Measurements from ENCODE around the gene THSD4.

THSD4 gene

GRCh38 chr15:71647487-71647808, 532.2 kb downstream of the THSD4 start:
- Histone ChIP-seq H3K9ac (ENCODE audit: low read length) (no peak overlapping the region), H3K4me1 (ENCODE audit: control insufficient read depth, low read depth, low read length) (peaks cover 7% of the 10 kb centered on the region), H3K9me3 (ENCODE audit: control insufficient read depth, low read depth, low read length) (no peaks in the 10 kb centered on the region), H3K27me3 (ENCODE audit: control insufficient read depth, insufficient read depth, low read length) (no peaks in the 10 kb centered on the region), H3K27ac (ENCODE audit: low read length) (no peak overlapping the region), H3K4me3 (ENCODE audit: low read length) (no peak overlapping the region), H3K36me3 (ENCODE audit: control insufficient read depth, low read depth, low read length) (no peaks in the 10 kb centered on the region)

DNA sequence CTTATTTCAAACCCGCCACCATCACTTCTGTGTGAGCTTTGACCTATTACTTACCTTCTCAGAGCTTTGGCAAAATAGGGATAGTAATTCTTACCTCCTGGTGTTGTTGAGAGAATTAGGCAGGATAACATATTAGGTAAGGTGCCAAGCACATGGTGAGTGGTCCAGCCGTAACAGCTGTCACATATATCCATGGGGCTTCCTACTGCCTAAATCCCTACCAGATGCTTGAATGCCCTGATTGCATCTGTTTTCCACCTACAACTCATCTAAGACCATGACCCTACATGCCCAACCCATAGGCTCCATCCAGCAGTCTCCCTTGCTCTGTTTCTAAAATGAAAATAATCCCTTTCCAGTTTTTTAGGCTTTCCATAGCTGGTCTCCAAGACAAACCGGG, 532.8 kb downstream of the THSD4 start:
- H3K36me3 ChIP-seq (ENCODE audit: control insufficient read depth, low read depth, low read length), result no peaks in the 10 kb centered on the region
- H3K27me3 ChIP-seq (ENCODE audit: control insufficient read depth, insufficient read depth, low read length), result no peaks in the 10 kb centered on the region
- no peak overlapping the region for H3K4me3 ChIP-seq (ENCODE audit: low read length)
- no peaks in the 10 kb centered on the region for H3K9me3 ChIP-seq (ENCODE audit: control insufficient read depth, low read depth, low read length)
- H3K27ac ChIP-seq (ENCODE audit: low read length), result no peak overlapping the region
- peaks cover 7% of the 10 kb centered on the region for H3K4me1 ChIP-seq (ENCODE audit: control insufficient read depth, low read depth, low read length)
- no peak overlapping the region for H3K9ac ChIP-seq (ENCODE audit: low read length)

- no peak overlapping the region for H3K4me3 ChIP-seq (ENCODE audit: low read length)
- H3K36me3 ChIP-seq (ENCODE audit: control insufficient read depth, low read depth, low read length), result no peaks in the 10 kb centered on the region
- no peak overlapping the region for H3K27ac ChIP-seq (ENCODE audit: low read length)
These were observed 534.6 kb downstream of the THSD4 start for GRCh38 chr15:71649894-71650293.

GRCh38 chr15:71650603-71651002, 535.3 kb downstream of the THSD4 start:
- H3K27ac ChIP-seq (ENCODE audit: low read length), result no peak overlapping the region
- H3K36me3 ChIP-seq (ENCODE audit: control insufficient read depth, low read depth, low read length), result no peaks in the 10 kb centered on the region
- no peak overlapping the region for H3K9ac ChIP-seq (ENCODE audit: low read length)
- no peaks in the 10 kb centered on the region for H3K27me3 ChIP-seq (ENCODE audit: control insufficient read depth, insufficient read depth, low read length)
- H3K9me3 ChIP-seq (ENCODE audit: control insufficient read depth, low read depth, low read length), result no peaks in the 10 kb centered on the region
- no peak overlapping the region for H3K4me3 ChIP-seq (ENCODE audit: low read length)
- peaks cover 13% of the 10 kb centered on the region for H3K4me1 ChIP-seq (ENCODE audit: control insufficient read depth, low read depth, low read length)

More at GRCh38 chr15:71649894-71650293, 534.6 kb downstream of the THSD4 start:
- Histone ChIP-seq H3K9ac (ENCODE audit: low read length) (no peak overlapping the region), H3K27me3 (ENCODE audit: control insufficient read depth, insufficient read depth, low read length) (no peaks in the 10 kb centered on the region), H3K9me3 (ENCODE audit: control insufficient read depth, low read depth, low read length) (no peaks in the 10 kb centered on the region), H3K4me1 (ENCODE audit: control insufficient read depth, low read depth, low read length) (peaks cover 13% of the 10 kb centered on the region)

DNA sequence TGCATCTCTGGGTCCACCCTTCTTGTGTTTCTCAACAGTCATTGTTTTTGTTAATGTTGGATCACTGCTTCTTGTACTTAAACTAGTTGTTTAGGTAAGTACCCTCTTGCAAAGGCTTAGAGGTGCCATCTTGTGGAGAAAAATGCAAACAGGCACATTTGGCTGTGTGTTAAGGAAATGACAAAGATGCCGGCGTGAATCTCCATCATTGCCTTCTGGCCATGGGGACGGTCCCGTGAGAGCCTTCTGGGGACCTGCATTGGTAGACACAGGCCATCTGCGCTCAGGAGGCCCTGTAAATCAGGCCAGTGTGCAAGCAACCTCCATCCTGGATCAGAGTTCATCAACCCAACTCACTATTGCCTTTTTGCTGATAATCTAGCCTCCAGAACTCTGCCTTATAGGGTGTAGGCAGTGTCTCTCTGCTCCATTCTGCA, 536.5 kb downstream of the THSD4 start:
- Histone ChIP-seq H3K4me1 (ENCODE audit: control insufficient read depth, low read depth, low read length) (peaks cover 13% of the 10 kb centered on the region), H3K27me3 (ENCODE audit: control insufficient read depth, insufficient read depth, low read length) (no peaks in the 10 kb centered on the region), H3K36me3 (ENCODE audit: control insufficient read depth, low read depth, low read length) (no peaks in the 10 kb centered on the region), H3K9me3 (ENCODE audit: control insufficient read depth, low read depth, low read length) (no peaks in the 10 kb centered on the region), H3K27ac (ENCODE audit: low read length) (no peak overlapping the region), H3K4me3 (ENCODE audit: low read length) (no peak overlapping the region), H3K9ac (ENCODE audit: low read length) (no peak overlapping the region)

GRCh38 chr15:71654042-71654719, 538.9 kb downstream of the THSD4 start:
- no peak overlapping the region for H3K27ac ChIP-seq (ENCODE audit: low read length)
- H3K4me3 ChIP-seq (ENCODE audit: low read length), result no peak overlapping the region
- no peaks in the 10 kb centered on the region for H3K36me3 ChIP-seq (ENCODE audit: control insufficient read depth, low read depth, low read length)
- peaks cover 6% of the 10 kb centered on the region for H3K4me1 ChIP-seq (ENCODE audit: control insufficient read depth, low read depth, low read length)
- no peak overlapping the region for H3K9ac ChIP-seq (ENCODE audit: low read length)
- H3K9me3 ChIP-seq (ENCODE audit: control insufficient read depth, low read depth, low read length), result no peaks in the 10 kb centered on the region
- no peaks in the 10 kb centered on the region for H3K27me3 ChIP-seq (ENCODE audit: control insufficient read depth, insufficient read depth, low read length)

DNA sequence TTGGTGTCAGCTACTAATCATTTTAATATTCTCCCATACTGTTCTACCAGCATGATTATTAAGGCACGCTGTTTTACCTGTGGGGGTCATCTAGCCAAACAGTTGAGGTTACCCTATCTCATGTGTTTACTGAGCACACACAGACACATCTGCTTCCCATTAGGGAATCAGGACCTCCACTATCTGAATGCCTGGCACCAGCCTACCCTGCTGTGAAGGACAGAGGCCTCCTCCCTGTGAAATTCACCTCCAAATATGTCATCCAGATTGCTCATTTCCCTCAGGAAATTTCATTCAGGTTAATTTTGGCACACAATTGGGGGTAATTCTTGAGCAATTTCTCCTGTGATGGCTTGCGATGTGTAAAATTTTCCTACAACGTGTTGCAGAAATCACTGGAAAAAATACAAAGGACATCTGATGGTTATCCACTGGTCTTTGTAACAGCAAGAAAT, 539.5 kb downstream of the THSD4 start:
- Histone ChIP-seq H3K9me3 (ENCODE audit: control insufficient read depth, low read depth, low read length) (no peaks in the 10 kb centered on the region), H3K4me3 (ENCODE audit: low read length) (no peak overlapping the region), H3K27me3 (ENCODE audit: control insufficient read depth, insufficient read depth, low read length) (no peaks in the 10 kb centered on the region), H3K36me3 (ENCODE audit: control insufficient read depth, low read depth, low read length) (no peaks in the 10 kb centered on the region), H3K27ac (ENCODE audit: low read length) (no peak overlapping the region), H3K9ac (ENCODE audit: low read length) (no peak overlapping the region), H3K4me1 (ENCODE audit: control insufficient read depth, low read depth, low read length) (peaks cover 6% of the 10 kb centered on the region)

DNA sequence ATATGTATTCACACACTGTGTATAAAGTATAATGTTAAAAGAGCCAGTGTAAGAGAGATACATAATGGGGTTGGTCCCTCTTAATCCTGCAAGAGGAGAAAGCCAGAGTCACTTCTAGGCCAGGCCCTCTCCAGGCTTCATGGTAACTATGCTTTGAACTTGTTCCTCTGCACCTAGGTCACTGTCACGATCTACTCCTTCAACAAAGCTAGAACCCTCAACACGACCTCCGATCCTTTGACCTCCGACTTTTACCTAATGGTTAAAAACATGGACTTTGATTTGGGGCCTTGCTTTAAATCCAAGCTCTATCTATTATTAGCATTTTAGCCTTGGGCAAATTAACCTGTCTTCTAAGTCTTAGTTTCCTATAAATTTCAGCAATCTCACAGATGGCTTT, 541.2 kb downstream of the THSD4 start:
- Histone ChIP-seq H3K9me3 (ENCODE audit: control insufficient read depth, low read depth, low read length) (no peaks in the 10 kb centered on the region), H3K4me1 (ENCODE audit: control insufficient read depth, low read depth, low read length) (peaks cover 6% of the 10 kb centered on the region), H3K9ac (ENCODE audit: low read length) (no peak overlapping the region), H3K4me3 (ENCODE audit: low read length) (no peak overlapping the region), H3K36me3 (ENCODE audit: control insufficient read depth, low read depth, low read length) (no peaks in the 10 kb centered on the region), H3K27me3 (ENCODE audit: control insufficient read depth, insufficient read depth, low read length) (no peaks in the 10 kb centered on the region), H3K27ac (ENCODE audit: low read length) (no peak overlapping the region)

DNA sequence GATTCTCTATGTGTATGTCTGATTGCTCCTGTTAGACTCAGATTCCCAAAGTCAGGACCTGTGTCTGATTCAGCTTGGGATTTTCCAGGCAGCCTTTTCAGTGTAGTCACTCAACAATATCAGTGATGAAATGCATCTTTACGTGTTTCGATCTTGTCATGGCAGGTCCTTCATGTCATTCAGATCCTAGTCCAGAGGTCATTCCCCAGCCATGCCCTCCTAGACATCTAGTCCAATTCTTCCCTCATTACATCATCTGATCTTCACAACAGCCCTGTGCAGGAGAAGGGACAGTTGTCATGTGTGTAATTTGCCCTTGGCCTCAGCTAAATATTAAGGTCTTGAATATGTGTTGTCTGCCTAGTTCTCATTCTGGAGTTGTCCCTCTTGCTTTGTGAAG, 541.9 kb downstream of the THSD4 start:
- peaks cover 6% of the 10 kb centered on the region for H3K4me1 ChIP-seq (ENCODE audit: control insufficient read depth, low read depth, low read length)
- no peak overlapping the region for H3K4me3 ChIP-seq (ENCODE audit: low read length)
- no peaks in the 10 kb centered on the region for H3K27me3 ChIP-seq (ENCODE audit: control insufficient read depth, insufficient read depth, low read length)
- no peaks in the 10 kb centered on the region for H3K36me3 ChIP-seq (ENCODE audit: control insufficient read depth, low read depth, low read length)
- no peaks in the 10 kb centered on the region for H3K9me3 ChIP-seq (ENCODE audit: control insufficient read depth, low read depth, low read length)
- H3K27ac ChIP-seq (ENCODE audit: low read length), result no peak overlapping the region
- H3K9ac ChIP-seq (ENCODE audit: low read length), result no peak overlapping the region

GRCh38 chr15:71658036-71658435, 542.8 kb downstream of the THSD4 start:
- Histone ChIP-seq H3K27me3 (ENCODE audit: control insufficient read depth, insufficient read depth, low read length) (no peaks in the 10 kb centered on the region), H3K4me1 (ENCODE audit: control insufficient read depth, low read depth, low read length) (peaks cover 6% of the 10 kb centered on the region), H3K4me3 (ENCODE audit: low read length) (no peak overlapping the region), H3K9me3 (ENCODE audit: control insufficient read depth, low read depth, low read length) (no peaks in the 10 kb centered on the region), H3K27ac (ENCODE audit: low read length) (no peak overlapping the region), H3K9ac (ENCODE audit: low read length) (no peak overlapping the region), H3K36me3 (ENCODE audit: control insufficient read depth, low read depth, low read length) (no peaks in the 10 kb centered on the region)

DNA sequence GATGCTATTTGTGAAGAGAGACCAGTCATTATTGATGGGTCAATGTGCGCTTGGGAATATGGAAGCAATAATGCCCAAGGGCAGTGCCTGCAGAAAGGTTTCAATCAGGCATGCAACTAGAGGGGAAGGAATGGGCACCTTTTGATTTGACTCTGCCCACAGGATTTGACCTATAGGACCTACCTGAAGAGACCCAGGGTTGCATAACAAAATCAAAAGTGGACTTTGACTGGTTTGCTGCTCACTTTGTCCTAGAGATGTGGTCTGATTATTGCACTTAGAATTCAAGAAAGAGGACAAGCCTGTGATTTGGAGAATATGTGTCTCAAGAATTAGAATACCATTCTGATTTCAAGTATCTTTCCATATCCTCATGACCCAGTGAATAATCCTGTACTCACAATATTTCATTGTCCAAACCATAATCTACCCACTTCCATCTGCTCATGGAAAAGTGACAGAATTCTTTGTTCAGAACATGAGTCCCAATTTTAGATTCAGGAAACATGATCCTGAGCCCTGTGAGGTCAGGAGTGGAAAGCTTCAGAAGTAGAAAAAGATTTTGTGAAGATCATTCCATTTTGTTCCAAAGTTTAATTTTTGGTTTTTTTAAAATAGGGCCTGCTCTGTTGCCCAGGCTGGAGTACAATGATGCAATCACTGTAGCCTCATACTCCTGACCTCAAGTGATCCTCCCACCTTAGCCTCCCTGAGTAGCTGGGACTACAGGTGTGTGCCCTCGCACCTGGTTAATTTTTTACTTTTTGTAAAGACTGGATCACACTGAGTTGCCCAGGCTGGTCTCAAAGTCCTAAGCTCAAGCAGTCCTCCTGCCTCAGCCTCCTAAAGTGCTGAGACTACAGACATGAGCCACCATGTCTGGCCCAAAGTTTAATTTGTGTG, 543.8 kb downstream of the THSD4 start:
- H3K9me3 ChIP-seq (ENCODE audit: control insufficient read depth, low read depth, low read length), result no peaks in the 10 kb centered on the region

DNA sequence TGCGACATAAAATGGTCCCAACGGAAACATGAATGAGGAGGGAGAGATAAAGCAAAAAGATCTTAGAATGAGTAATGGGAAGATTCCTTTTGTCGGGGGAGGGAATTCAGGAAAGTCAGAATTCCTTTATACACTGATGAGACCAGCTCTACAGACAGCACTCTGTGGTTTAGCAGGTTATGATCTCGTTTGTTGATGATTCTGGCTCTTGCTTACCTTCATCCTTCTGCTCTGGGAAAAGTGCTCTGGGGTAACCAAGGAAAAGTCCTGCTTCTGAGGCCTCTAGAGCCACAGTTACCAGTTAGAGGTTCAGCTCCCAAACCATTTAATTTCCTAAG, 544.4 kb downstream of the THSD4 start:
- Histone ChIP-seq H3K27me3 (ENCODE audit: control insufficient read depth, insufficient read depth, low read length) (no peaks in the 10 kb centered on the region), H3K36me3 (ENCODE audit: control insufficient read depth, low read depth, low read length) (no peaks in the 10 kb centered on the region), H3K9ac (ENCODE audit: low read length) (no peak overlapping the region), H3K4me3 (ENCODE audit: low read length) (no peak overlapping the region), H3K9me3 (ENCODE audit: control insufficient read depth, low read depth, low read length) (no peaks in the 10 kb centered on the region), H3K4me1 (ENCODE audit: control insufficient read depth, low read depth, low read length) (peaks cover 2% of the 10 kb centered on the region), H3K27ac (ENCODE audit: low read length) (no peak overlapping the region)

More for the DNA sequence above, 543.8 kb downstream of the THSD4 start:
- Histone ChIP-seq H3K4me1 (ENCODE audit: control insufficient read depth, low read depth, low read length) (peaks cover 6% of the 10 kb centered on the region), H3K36me3 (ENCODE audit: control insufficient read depth, low read depth, low read length) (no peaks in the 10 kb centered on the region), H3K27me3 (ENCODE audit: control insufficient read depth, insufficient read depth, low read length) (no peaks in the 10 kb centered on the region), H3K9ac (ENCODE audit: low read length) (no peak overlapping the region), H3K27ac (ENCODE audit: low read length) (no peak overlapping the region), H3K4me3 (ENCODE audit: low read length) (no peak overlapping the region)
